ENCODE measurements around the gene ADD1. TPM values are rescaled to one million over a fixed set of nuclear protein-coding genes. Genes with fewer than 3 reads are reported as not detected.
A peak's percentile ranks its signal among the peaks of the same experiment; 100 is the strongest.

Gene ADD1
- total and polyA plus RNA-seq, 2 of the 13 experiments (the other 11 are each of a cell fraction or from before 2014, with no cell fraction given) = 73.9 to 122 TPM

- TF ChIP-seq, protein P1, sequence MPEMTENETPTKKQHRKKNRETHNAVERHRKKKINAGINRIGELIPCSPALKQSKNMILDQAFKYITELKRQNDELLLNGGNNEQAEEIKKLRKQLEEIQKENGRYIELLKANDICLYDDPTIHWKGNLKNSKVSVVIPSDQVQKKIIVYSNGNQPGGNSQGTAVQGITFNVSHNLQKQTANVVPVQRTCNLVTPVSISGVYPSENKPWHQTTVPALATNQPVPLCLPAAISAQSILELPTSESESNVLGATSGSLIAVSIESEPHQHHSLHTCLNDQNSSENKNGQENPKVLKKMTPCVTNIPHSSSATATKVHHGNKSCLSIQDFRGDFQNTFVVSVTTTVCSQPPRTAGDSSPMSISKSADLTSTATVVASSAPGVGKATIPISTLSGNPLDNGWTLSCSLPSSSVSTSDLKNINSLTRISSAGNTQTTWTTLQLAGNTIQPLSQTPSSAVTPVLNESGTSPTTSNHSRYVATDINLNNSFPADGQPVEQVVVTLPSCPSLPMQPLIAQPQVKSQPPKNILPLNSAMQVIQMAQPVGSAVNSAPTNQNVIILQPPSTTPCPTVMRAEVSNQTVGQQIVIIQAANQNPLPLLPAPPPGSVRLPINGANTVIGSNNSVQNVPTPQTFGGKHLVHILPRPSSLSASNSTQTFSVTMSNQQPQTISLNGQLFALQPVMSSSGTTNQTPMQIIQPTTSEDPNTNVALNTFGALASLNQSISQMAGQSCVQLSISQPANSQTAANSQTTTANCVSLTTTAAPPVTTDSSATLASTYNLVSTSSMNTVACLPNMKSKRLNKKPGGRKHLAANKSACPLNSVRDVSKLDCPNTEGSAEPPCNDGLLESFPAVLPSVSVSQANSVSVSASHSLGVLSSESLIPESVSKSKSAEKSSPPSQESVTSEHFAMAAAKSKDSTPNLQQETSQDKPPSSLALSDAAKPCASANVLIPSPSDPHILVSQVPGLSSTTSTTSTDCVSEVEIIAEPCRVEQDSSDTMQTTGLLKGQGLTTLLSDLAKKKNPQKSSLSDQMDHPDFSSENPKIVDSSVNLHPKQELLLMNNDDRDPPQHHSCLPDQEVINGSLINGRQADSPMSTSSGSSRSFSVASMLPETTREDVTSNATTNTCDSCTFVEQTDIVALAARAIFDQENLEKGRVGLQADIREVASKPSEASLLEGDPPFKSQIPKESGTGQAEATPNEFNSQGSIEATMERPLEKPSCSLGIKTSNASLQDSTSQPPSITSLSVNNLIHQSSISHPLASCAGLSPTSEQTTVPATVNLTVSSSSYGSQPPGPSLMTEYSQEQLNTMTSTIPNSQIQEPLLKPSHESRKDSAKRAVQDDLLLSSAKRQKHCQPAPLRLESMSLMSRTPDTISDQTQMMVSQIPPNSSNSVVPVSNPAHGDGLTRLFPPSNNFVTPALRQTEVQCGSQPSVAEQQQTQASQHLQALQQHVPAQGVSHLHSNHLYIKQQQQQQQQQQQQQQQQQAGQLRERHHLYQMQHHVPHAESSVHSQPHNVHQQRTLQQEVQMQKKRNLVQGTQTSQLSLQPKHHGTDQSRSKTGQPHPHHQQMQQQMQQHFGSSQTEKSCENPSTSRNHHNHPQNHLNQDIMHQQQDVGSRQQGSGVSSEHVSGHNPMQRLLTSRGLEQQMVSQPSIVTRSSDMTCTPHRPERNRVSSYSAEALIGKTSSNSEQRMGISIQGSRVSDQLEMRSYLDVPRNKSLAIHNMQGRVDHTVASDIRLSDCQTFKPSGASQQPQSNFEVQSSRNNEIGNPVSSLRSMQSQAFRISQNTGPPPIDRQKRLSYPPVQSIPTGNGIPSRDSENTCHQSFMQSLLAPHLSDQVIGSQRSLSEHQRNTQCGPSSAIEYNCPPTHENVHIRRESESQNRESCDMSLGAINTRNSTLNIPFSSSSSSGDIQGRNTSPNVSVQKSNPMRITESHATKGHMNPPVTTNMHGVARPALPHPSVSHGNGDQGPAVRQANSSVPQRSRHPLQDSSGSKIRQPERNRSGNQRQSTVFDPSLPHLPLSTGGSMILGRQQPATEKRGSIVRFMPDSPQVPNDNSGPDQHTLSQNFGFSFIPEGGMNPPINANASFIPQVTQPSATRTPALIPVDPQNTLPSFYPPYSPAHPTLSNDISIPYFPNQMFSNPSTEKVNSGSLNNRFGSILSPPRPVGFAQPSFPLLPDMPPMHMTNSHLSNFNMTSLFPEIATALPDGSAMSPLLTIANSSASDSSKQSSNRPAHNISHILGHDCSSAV (CRISPR knock-in tag; IDR thresholded peaks at IDR 0.05; ENCODE audit: borderline replicate concordance) = no peak
- TF ChIP-seq CBX5 (CRISPR knock-in tag; IDR thresholded peaks at IDR 0.05; ENCODE audit: borderline replicate concordance) = no peak
- TF ChIP-seq ZHX1 (CRISPR knock-in tag; IDR thresholded peaks at IDR 0.05; ENCODE audit: low read depth) = no peak
- no peak for TF ChIP-seq ZNF546 (CRISPR knock-in tag; conservative IDR thresholded peaks at IDR 0.05)
- TF ChIP-seq ZBTB38 (CRISPR knock-in tag; IDR thresholded peaks at IDR 0.05) = 0 out of 2 replicates have a peak, but pooled peaks have one; percentile 21
- peak; percentile 63; the same call in 1 of the 2 replicates for TF ChIP-seq ZBTB33 (CRISPR knock-in tag; IDR thresholded peaks at IDR 0.05)
- no peak for TF ChIP-seq ZNF263 (CRISPR knock-in tag; IDR thresholded peaks at IDR 0.05)
- TF ChIP-seq MBNL3 (CRISPR knock-in tag; conservative IDR thresholded peaks at IDR 0.05) = no peak
- no peak for TF ChIP-seq MATR3 (CRISPR knock-in tag; IDR thresholded peaks at IDR 0.05)
- TF ChIP-seq, protein P2, sequence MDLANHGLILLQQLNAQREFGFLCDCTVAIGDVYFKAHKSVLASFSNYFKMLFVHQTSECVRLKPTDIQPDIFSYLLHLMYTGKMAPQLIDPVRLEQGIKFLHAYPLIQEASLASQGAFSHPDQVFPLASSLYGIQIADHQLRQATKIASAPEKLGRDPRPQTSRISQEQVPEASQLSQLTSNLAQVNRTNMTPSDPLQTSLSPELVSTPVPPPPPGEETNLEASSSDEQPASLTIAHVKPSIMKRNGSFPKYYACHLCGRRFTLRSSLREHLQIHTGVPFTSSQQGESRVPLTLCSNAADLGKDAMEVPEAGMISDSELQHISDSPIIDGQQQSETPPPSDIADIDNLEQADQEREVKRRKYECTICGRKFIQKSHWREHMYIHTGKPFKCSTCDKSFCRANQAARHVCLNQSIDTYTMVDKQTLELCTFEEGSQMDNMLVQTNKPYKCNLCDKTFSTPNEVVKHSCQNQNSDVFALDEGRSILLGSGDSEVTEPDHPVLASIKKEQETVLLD (CRISPR knock-in tag; IDR thresholded peaks at IDR 0.05; ENCODE audit: low read depth) = no peak
These were observed 45.0 kb upstream of the ADD1 start (continued) for GRCh38 chr4:2798399-2799223.
